Brain microvascular endothelial cell (primary cell): ENCODE results near the gene C11orf21.

ENCODE experiments used
- DNase-seq: peaks from one replicate; pipeline ENCODE4 v3.0.0-alpha.2; 2020
- H3K27ac ChIP-seq: fragments of 250-450 bp; sonication (Bioruptor Pico); 2 replicates; pipeline ENCODE4 v1.5.1; 2020; ENCODE audit warnings: mild to moderate bottlenecking, moderate library complexity
- H3K27me3 ChIP-seq: fragments of 250-450 bp; sonication (Bioruptor Pico); replicated peaks from 2 replicates; pipeline ENCODE4 v1.5.1; 2020; ENCODE audit warnings: mild to moderate bottlenecking
- H3K36me3 ChIP-seq: fragments of 250-450 bp; sonication (Bioruptor Pico); replicated peaks from 2 replicates; pipeline ENCODE4 v1.5.1; 2020; ENCODE audit warnings: mild to moderate bottlenecking
- H3K4me3 ChIP-seq: 2 replicates; pipeline ENCODE4 v1.5.1; 2011; ENCODE audit warnings: low read depth, mild to moderate bottlenecking, control low read depth, low read length, moderate library complexity
- CTCF ChIP-seq: IDR thresholded peaks from 2 replicates; pipeline ENCODE4 v1.5.1; 2011; ENCODE audit warnings: low read depth, mild to moderate bottlenecking, moderate library complexity, low read length, control low read depth, inconsistent platforms; ENCODE audit errors: missing control alignments
- in situ Hi-C: cut with HindIII; loops from 2 replicates; pipeline ENCODE4 v1.10.0; 2017; ENCODE audit warnings: low sequenced_read_pairs, low pct_ligation_motif_present

The C11orf21 gene

GRCh38 chr11:2325719-2326118 is 24.0 kb upstream of the C11orf21 start:
- no peak overlapping the region for H3K27ac ChIP-seq
- DNase-seq: peak; percentile 11
- TF ChIP-seq CTCF: no peak
- H3K36me3 ChIP-seq: no peaks in the 10 kb centered on the region
- in situ Hi-C loops: no loop called here
- no peaks in the 10 kb centered on the region for H3K27me3 ChIP-seq
- H3K4me3 ChIP-seq: no peak overlapping the region

- no peak overlapping the region for H3K4me3 ChIP-seq
- no peak for TF ChIP-seq CTCF
- H3K27ac ChIP-seq: no peak overlapping the region
- no peaks in the 10 kb centered on the region for H3K36me3 ChIP-seq
- no peak for DNase-seq
- in situ Hi-C loops: no loop called here
- no peaks in the 10 kb centered on the region for H3K27me3 ChIP-seq
These were observed 23.4 kb upstream of the C11orf21 start for GRCh38 chr11:2325123-2325522.

GRCh38 chr11:2321311-2321683 is 19.6 kb upstream of the C11orf21 start:
- in situ Hi-C loops: no loop called here
- no peak overlapping the region for H3K4me3 ChIP-seq
- no peaks in the 10 kb centered on the region for H3K36me3 ChIP-seq
- H3K27ac ChIP-seq: no peak overlapping the region
- no peak for TF ChIP-seq CTCF
- DNase-seq: no peak
- H3K27me3 ChIP-seq: no peaks in the 10 kb centered on the region

DNA sequence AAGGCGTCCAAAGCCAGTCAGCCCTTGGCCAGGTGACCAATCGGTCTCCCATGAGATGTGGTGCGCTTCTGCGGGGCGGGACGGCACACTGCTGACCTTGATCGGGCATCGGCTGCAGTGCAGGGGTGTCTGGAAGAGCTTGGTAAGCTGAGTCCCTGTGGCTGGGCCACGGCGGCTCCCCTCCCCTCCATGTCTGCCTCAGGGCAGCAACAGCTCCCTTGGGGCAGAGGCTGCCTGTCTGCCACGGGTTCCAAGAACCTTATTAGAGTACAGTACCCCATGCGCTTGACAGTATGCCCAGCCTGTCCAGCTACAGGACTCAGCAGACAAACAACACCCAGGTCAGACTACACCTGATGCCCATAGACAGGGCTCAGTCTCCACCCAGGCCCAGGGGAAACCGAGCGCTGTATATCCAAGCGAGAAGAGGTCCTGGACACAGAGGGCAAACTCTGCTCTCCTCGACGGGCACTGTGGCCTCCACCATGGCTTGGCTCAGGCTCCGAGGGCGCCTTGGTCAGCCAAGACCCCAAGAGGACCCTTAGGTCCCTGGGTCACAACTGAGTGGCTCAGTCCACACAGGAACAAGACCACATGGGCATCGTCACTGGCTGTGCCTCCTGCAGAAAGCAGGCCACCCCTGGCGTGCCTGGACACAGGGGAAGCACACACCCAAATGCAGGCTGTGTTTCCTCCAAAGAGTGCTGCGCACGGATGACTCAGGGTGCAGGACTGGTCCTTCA is 19.0 kb upstream of the C11orf21 start:
- H3K27ac ChIP-seq: no peak overlapping the region
- H3K27me3 ChIP-seq: no peaks in the 10 kb centered on the region
- no peaks in the 10 kb centered on the region for H3K36me3 ChIP-seq
- in situ Hi-C loops: no loop called here
- DNase-seq: no peak
- no peak for TF ChIP-seq CTCF
- H3K4me3 ChIP-seq: no peak overlapping the region

- DNase-seq: no peak
- no peak overlapping the region for H3K27ac ChIP-seq
- H3K27me3 ChIP-seq: no peaks in the 10 kb centered on the region
- no peaks in the 10 kb centered on the region for H3K36me3 ChIP-seq
- TF ChIP-seq CTCF: no peak
- in situ Hi-C loops: no loop called here
- no peak overlapping the region for H3K4me3 ChIP-seq
These were observed 18.2 kb upstream of the C11orf21 start for GRCh38 chr11:2319791-2320472.
